ENCODE measurements around the gene SHTN1. TPM values are rescaled to one million over a fixed set of nuclear protein-coding genes. Genes with fewer than 3 reads are reported as not detected.

SHTN1 gene
- total RNA-seq, 1 donor from 2014 or later, result 12.0 TPM

DNA sequence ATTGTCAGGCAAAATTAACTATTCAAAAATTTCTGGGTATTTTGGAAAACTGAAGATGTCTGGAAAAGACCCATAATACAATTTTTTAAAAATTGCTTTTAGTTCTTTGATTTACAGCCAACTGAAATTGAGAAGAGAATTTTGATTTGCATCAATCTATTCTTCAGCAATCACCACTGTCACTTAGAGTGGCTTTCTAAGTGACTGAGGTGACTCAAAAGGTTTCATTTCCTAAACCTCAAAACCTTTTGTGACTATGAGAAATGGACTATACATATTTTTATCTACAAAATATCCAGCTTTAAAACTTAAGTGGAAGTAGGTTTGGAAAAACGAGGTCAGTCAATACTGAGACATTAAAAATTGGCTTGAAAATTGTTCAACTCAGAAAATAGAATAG is 95.7 kb downstream of the SHTN1 start:
- no peak for TF ChIP-seq CTCF (IDR thresholded peaks at IDR 0.05; ENCODE audit: insufficient read depth, low read length, poor library complexity, severe bottlenecking)

DNA sequence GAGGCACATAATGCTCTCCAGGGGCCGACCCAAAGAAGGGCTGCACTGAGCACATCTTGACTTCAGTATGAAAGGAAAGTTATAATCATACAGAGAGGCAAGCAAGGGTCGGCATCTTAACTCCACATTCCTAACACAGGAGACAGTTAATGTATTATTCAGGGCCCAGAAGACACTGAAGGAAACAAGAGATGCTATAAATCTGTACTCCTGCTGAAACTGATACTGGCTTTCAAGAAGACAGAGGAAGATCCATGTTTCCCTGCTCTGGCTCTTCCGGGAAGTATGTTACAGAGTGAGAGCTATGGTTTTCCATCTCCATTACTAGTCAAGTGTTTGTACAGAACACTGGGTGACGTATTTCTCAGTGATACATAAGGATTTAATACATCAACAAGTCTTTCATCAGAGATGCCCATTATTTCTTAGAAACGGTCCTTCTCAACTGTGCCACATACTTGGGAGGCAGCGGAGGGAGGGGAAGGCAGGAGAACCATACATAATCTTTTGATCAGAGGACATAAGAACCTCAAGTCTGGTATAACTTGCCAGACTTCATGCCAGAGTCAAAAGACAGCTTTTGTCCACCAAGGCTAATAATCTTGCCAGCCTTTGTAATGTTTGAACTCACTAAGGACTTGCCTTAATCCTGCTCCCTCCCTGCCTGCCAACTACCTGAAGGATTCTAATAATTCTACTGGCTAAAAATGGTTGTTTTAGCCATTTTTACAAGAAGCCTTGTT is 97.6 kb downstream of the SHTN1 start:
- peaks cover 1% of the 10 kb centered on the region for H3K36me3 ChIP-seq (ENCODE audit: control insufficient read depth, insufficient read depth, low read length)
- H3K27me3 ChIP-seq (ENCODE audit: control insufficient read depth, insufficient read depth, low read length), result no peaks in the 10 kb centered on the region
- no peak for TF ChIP-seq CTCF (IDR thresholded peaks at IDR 0.05; ENCODE audit: insufficient read depth, low read length, poor library complexity, severe bottlenecking)
- DNase-seq (ENCODE audit: low read depth), result no peak
- no peak overlapping the region for H3K4me3 ChIP-seq (ENCODE audit: low read depth, low read length)

More for the DNA sequence above, 95.7 kb downstream of the SHTN1 start:
- Histone ChIP-seq H3K36me3 (ENCODE audit: control insufficient read depth, insufficient read depth, low read length) (peaks cover 1% of the 10 kb centered on the region), H3K27me3 (ENCODE audit: control insufficient read depth, insufficient read depth, low read length) (no peaks in the 10 kb centered on the region), H3K4me3 (ENCODE audit: low read depth, low read length) (no peak overlapping the region)
- DNase-seq (ENCODE audit: low read depth), result no peak

GRCh38 chr10:116905845-116906210 is 99.2 kb downstream of the SHTN1 start:
- TF ChIP-seq CTCF (IDR thresholded peaks at IDR 0.05; ENCODE audit: insufficient read depth, low read length, poor library complexity, severe bottlenecking), result no peak
- Histone ChIP-seq H3K36me3 (ENCODE audit: control insufficient read depth, insufficient read depth, low read length) (no peaks in the 10 kb centered on the region), H3K27me3 (ENCODE audit: control insufficient read depth, insufficient read depth, low read length) (no peaks in the 10 kb centered on the region), H3K4me3 (ENCODE audit: low read depth, low read length) (no peak overlapping the region)
- no peak for DNase-seq (ENCODE audit: low read depth)

DNA sequence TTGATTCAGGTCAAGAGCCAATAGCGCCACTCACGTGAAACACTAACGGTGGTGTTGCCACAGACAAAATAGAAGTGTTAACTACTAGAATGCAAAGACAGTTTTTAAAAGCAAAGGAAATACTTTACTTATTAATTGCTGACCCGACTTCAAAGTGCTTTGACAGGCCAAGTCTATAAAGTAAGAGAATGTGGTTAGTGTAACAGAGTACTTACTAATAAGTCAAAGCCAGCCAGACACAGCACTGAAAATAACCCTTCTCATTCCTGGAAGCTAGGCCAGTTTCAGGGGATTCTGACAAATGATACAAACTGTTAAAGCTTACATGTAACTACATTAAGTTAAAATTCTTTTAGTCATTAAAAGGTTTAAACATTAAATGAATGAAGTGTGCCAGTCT is 105.4 kb downstream of the SHTN1 start:
- peak; percentile 77 for DNase-seq (ENCODE audit: low read depth)
- TF ChIP-seq CTCF (IDR thresholded peaks at IDR 0.05; ENCODE audit: insufficient read depth, low read length, poor library complexity, severe bottlenecking), result no peak
- H3K27me3 ChIP-seq (ENCODE audit: control insufficient read depth, insufficient read depth, low read length), result no peaks in the 10 kb centered on the region
- H3K4me3 ChIP-seq (ENCODE audit: low read depth, low read length), result no peak overlapping the region
- H3K36me3 ChIP-seq (ENCODE audit: control insufficient read depth, insufficient read depth, low read length), result no peaks in the 10 kb centered on the region

DNA sequence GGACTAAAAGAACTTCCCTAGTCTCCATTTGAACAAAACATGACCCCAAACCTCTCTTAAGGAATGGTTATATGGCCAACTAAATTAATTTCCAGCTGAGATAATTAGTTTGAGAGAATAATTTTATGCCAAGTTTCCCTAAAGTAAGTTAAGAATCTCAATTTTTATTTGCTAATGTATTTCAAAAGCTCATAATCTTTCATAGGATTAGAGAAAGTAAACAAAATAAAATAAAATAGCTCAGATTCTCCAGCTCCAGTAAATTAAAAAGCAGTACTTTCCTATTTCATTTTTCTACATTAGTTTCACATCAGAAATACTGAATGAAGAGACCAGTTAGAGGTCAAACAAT is 111.3 kb downstream of the SHTN1 start:
- TF ChIP-seq CTCF (IDR thresholded peaks at IDR 0.05; ENCODE audit: insufficient read depth, low read length, poor library complexity, severe bottlenecking), result no peak
- DNase-seq (ENCODE audit: low read depth), result no peak
- H3K27me3 ChIP-seq (ENCODE audit: control insufficient read depth, insufficient read depth, low read length), result no peaks in the 10 kb centered on the region
- H3K4me3 ChIP-seq (ENCODE audit: low read depth, low read length), result no peak overlapping the region
- H3K36me3 ChIP-seq (ENCODE audit: control insufficient read depth, insufficient read depth, low read length), result no peaks in the 10 kb centered on the region

Measured in kidney epithelial cell (primary cell).